Activated CD4-positive, alpha-beta T cell treated with anti-CD3 and anti-CD28 coated beads, Interleukin-2, amount 50 U/mL, for 4 hours (primary cell): ENCODE results near the gene MPEG1.

Experiments used
- DNase-seq, 2 experiments: peaks; one replicate each; pipeline ENCODE4 v3.0.0-alpha.2; 2020

The MPEG1 gene

GRCh38 chr11:59187035-59187434, 25.7 kb downstream of the MPEG1 start:
- no peak for DNase-seq

GRCh38 chr11:59186130-59186594, 26.6 kb downstream of the MPEG1 start:
- DNase-seq = peak; percentile 30 to 32

- DNase-seq = no peak
These were observed 27.3 kb downstream of the MPEG1 start for GRCh38 chr11:59185386-59185945.

DNA sequence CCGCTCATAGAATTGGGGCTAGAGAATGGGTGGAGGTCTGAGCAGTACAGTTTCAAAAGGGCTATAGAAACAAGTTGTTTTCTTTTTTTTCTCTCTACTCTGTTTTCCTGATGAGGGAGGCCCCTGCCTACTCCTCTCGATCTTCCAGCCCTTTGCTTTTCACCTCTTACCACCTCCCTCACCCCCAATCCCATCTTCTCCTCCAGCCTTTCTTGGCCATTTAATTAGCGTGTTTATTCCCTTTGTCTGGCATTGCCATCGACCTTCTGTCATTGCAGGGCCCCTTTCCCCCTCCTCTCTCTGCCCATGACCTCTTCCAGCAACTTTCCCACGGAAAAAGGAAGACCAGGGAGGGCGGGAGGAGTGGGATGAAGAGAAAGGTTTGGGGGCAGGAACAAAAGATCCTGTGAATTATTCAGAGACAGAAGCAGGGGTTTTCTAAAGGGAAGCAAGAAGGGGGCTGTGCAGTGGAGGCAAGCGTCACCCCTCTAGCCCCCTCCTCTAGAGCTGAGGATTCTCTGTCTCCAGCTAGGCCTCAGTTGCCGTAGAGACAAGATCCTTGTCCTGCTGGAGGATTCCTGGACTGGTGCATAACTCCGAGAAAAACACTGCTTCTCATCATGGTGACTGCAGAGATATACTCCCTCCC, 27.9 kb downstream of the MPEG1 start:
- DNase-seq = no peak

GRCh38 chr11:59183771-59184170, 29.0 kb downstream of the MPEG1 start:
- no peak for DNase-seq

- peak in 1 of 2 experiments; percentile 23 for DNase-seq
These were observed 30.1 kb downstream of the MPEG1 start for GRCh38 chr11:59182457-59183151.

- DNase-seq = no peak
These were observed 30.8 kb downstream of the MPEG1 start for GRCh38 chr11:59181746-59182456.

- DNase-seq = no peak
These were observed 31.8 kb downstream of the MPEG1 start for GRCh38 chr11:59180907-59181306.

DNA sequence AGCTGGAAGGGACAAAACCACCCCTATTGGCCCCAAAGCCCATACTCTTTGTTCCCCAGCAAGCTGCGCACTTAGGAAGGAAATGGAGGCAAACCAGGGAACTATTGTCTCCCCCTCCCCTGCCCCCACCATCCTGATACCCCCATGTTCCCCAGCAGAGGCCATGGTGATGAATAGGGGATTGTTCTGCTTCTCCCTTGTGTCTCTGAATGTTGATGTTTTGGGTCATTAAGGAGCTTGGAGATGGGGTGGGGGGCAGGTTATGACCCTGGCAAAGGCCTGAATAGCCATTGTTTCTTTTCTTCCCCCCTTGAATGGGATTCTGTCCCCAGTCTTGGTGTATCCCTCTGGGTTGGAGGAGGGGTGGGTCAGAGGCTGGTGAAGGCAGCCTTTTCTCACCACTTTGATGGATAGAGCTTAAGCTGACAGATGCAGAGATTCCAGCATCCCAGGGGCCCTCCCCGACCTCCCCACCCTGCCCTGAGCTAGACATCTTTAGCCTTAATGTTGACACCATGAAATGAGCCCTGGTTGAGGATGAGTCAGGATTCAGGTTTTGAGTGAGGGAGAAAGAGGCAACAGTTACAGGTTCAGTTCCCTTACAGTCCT, 32.5 kb downstream of the MPEG1 start:
- DNase-seq = no peak

GRCh38 chr11:59179121-59179520, 33.6 kb downstream of the MPEG1 start:
- DNase-seq = no peak

DNA sequence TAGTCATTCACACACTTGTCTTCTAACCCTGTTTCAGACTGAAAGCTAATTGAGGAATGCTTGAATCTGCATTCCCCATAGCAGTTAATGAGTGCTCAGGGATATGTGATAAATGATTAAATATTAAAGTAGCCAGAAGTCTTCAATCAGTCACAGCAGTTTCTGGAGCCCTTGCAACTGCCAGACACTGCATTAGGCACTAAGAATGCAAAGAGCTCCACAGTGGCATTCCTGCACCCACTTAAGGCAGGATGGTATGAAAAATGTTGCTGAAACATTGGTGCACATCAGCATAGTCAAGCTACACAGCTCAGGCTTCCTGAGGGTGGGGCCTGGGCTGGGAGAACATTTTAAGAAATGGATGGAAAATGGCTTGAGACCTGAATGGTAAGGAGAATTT, 34.3 kb downstream of the MPEG1 start:
- no peak for DNase-seq

DNA sequence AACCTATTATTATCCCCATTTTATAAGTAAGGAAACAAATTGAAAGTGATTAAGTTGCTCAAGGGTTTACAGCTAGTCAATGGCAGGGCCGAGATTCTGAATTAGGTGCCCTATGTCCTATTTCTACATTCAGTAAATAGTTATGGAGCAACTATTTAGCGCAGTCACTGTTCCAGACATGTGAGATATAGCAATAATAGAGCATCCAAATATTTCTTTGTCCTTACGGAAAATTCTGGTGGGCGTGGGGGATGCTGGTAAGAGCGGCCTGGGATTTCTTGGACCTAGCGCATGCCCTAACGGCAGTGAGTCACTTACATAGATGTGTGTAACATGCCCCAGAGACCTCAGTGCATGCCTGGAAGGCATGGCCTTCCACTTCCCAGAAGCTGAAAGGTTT, 36.4 kb downstream of the MPEG1 start:
- DNase-seq = no peak

DNA sequence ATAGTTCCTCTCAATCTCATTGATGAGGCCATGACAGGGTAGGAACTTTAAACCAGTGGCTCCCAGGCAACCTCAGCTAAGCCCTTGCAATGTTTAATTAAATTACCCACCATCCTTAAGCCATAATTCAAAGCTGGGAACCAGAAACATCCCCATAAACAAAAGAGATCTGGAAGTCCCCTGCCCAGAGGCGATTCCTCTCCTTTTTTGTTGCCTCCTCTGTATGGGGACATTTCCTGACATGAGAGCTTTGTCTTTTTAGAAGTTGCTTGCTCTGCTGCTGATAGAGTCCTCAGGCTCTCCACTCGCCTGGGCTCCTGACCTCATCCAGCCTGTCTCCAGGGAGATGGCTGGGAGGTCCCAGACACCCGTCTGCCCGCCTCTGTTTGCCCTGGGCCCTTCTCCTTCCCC, 37.6 kb downstream of the MPEG1 start:
- no peak for DNase-seq

GRCh38 chr11:59174664-59175033, 38.1 kb downstream of the MPEG1 start:
- DNase-seq = no peak

DNA sequence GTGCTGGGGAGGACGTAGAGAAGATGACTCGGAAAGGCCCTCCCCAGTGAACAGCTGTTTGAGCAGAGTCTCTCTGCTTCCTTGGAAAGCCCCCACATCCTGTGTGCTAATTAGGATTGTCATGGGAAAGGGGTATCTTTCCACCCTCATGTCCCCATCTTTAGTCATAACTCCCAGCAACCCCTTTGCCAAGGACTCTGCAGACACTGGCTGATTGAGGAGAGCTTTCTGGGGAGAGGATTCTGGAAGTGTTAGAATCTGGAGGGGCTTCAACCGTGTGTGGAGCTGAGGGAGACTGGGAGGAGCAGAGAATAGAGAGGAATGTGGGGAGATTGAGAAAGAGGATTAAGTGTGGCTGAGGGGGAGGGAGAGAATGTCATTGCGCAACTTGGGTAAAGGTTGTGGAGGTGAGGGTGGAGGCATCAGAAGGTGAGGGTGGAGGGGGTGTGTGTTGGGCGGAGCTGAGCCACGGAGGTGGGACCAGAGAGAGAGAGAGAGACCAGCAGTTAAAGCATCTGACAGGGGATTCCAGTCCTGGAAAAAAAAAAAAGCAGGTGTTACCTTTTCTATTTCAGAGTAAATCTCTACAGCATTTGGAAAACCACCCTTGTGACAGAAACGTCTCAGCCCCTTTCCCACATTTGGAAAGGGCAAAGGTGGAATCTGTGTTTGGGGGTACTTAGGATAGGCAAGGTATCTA, 38.6 kb downstream of the MPEG1 start:
- no peak for DNase-seq

- no peak for DNase-seq
These were observed 39.4 kb downstream of the MPEG1 start for GRCh38 chr11:59173080-59173963.

- DNase-seq = no peak
These were observed 40.2 kb downstream of the MPEG1 start for GRCh38 chr11:59172345-59173079.

GRCh38 chr11:59171508-59172322, 41.0 kb downstream of the MPEG1 start, which contains the start of gene DTX4:
DTX4 (plus strand) TSS chr11:59172132; CDS start chr11:59172596, 464 bp downstream.
- peak; percentile 88 for DNase-seq

- no peak for DNase-seq
These were observed 48.7 kb downstream of the MPEG1 start for GRCh38 chr11:59164028-59164427.
